CD4-positive, alpha-beta T cell (primary cell): ENCODE measurements around the gene ZNF605. TPM values are rescaled to one million over a fixed set of nuclear protein-coding genes. Genes with fewer than 3 reads are reported as not detected.
"Not testable (repeated sequence)": the region's sequence is repeated elsewhere in the genome, so short reads cannot be mapped to it uniquely, and the experiment has no call there.

Experiments used
- ATAC-seq: fragments of 200-7000 bp; cut with Tn5 transposase; one replicate; pipeline ENCODE4 v1.10.0; 2022; ENCODE audit warnings: mild to moderate bottlenecking; ENCODE audit not compliant: poor library complexity
- CTCF ChIA-PET: fragments of 350-600 bp; sonication (Branson Sonifier 250); formaldehyde crosslinking; loops from one replicate; lab custom pipeline; 2021; ENCODE audit warnings: antibody characterized with exemption, inconsistent platforms; lab: Charles Lee
- POLR2A ChIA-PET: fragments of 350-600 bp; sonication (Branson Sonifier 250); formaldehyde crosslinking; loops from one replicate; lab custom pipeline; 2021; ENCODE audit warnings: antibody characterized with exemption, inconsistent platforms; lab: Charles Lee
- DNase-seq, 14 experiments: peaks; one replicate each; pipeline ENCODE4 v3.0.0-alpha.2; 2013 to 2020; ENCODE audit warnings: mixed read lengths in 2 of 14
- H3K27ac ChIP-seq, 2 donors: one replicate each; pipeline versions ENCODE4 v1.5.1 to v1.7.0; 2013; ENCODE audit warnings: low read length in 2 of 2, low read depth in 1 of 2, mild to moderate bottlenecking in 1 of 2
- H3K27me3 ChIP-seq, 2 experiments: 1 replicate in 1 of 2; 2 replicates in 1 of 2; pipeline versions ENCODE4 v1.6.1 to v1.7.0; 2013; ENCODE audit warnings: low read length in 2 of 2, control low read depth in 1 of 2, mild to moderate bottlenecking in 1 of 2, moderate library complexity in 1 of 2; ENCODE audit not compliant: insufficient read depth in 2 of 2, control insufficient read depth in 1 of 2
- H3K36me3 ChIP-seq: one replicate; pipeline ENCODE4 v1.6.1; 2013; ENCODE audit warnings: low read length, control low read depth; ENCODE audit not compliant: insufficient read depth
- H3K4me1 ChIP-seq: one replicate; pipeline ENCODE4 v1.6.1; 2013; ENCODE audit warnings: low read length, control low read depth; ENCODE audit not compliant: insufficient read depth
- H3K4me3 ChIP-seq: one replicate; pipeline ENCODE4 v1.5.1; 2013; ENCODE audit warnings: mild to moderate bottlenecking, low read length, moderate library complexity
- H3K9me3 ChIP-seq, 2 experiments: 1 replicate in 1 of 2; 2 replicates in 1 of 2; pipeline versions ENCODE4 v1.6.1 to v1.7.0; 2013; ENCODE audit warnings: low read length in 2 of 2, mild to moderate bottlenecking in 2 of 2, control low read depth in 1 of 2, moderate library complexity in 1 of 2; ENCODE audit not compliant: control insufficient read depth in 1 of 2, insufficient read depth in 1 of 2
- H3K27ac Mint-ChIP-seq: one replicate; pipeline ENCODE4 v1.8.0; 2020; ENCODE audit warnings: mixed read lengths
- H3K27me3 Mint-ChIP-seq: one replicate; pipeline ENCODE4 v1.8.0; 2021; ENCODE audit warnings: mixed read lengths
- H3K36me3 Mint-ChIP-seq: one replicate; pipeline ENCODE4 v1.8.0; 2021; ENCODE audit warnings: low read depth, mixed read lengths
- H3K4me1 Mint-ChIP-seq: one replicate; pipeline ENCODE4 v1.8.0; 2021; ENCODE audit warnings: low read depth, mixed read lengths
- H3K4me3 Mint-ChIP-seq: one replicate; pipeline ENCODE4 v1.8.0; 2020; ENCODE audit warnings: mild to moderate bottlenecking, mixed read lengths
- H3K9me3 Mint-ChIP-seq: one replicate; pipeline ENCODE4 v1.8.0; 2020; ENCODE audit warnings: mixed read lengths
- intact Hi-C, 2 experiments: fragments of 100-400 bp; cut with DNase I in 1 of 2; cut with micrococcal nuclease in 1 of 2; formaldehyde crosslinking; loops; one replicate each; pipeline versions ENCODE4 v1.15.1 to v1.9.0; 2023 to 2025; cut with DNase I, micrococcal nuclease
- total RNA-seq, 174 experiments: library from RNA in 2 of 174; stranded (reverse) in 2 of 174; gene quantifications; one replicate each; pipeline ENCODE4 v1.2.3 and lab custom pipeline; 2021 to 2026
- TF ChIP-seq, protein P1 (sequence below): fragments of 200-600 bp; IDR thresholded peaks from one replicate; pipeline ENCODE4 v1.8.0; 2022; ENCODE audit warnings: antibody characterized with exemption, mild to moderate bottlenecking

ZNF605 gene
- total RNA-seq, 2 experiments from 2014 or later, result 5.3 to 5.8 TPM

DNA sequence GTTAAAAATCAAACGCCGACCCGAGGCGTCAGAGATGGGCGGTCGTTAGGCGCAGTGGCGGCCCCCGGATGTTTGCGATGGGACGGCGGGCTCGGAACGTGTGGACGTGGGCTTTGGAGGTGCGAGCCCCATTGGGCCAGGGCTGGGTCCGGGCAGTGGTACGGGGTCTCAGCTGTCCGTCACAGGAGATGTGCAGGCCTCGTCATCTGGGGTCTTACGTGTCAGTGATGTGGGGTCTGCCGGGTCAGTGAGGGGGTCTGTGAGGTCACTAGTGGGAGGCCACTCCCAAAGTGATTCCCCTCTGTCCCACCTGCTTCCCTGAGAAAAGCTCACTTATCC, 47.1 kb downstream of the ZNF605 start:
- intact Hi-C loops, result loop anchor here (2.0 to 5.0 kb wide), 2 partner anchors 172 to 197 kb away; partner anchors contain the start of genes PGAM5 (in 1 of the 2) and ZNF140 (in 1 of the 2)

DNA sequence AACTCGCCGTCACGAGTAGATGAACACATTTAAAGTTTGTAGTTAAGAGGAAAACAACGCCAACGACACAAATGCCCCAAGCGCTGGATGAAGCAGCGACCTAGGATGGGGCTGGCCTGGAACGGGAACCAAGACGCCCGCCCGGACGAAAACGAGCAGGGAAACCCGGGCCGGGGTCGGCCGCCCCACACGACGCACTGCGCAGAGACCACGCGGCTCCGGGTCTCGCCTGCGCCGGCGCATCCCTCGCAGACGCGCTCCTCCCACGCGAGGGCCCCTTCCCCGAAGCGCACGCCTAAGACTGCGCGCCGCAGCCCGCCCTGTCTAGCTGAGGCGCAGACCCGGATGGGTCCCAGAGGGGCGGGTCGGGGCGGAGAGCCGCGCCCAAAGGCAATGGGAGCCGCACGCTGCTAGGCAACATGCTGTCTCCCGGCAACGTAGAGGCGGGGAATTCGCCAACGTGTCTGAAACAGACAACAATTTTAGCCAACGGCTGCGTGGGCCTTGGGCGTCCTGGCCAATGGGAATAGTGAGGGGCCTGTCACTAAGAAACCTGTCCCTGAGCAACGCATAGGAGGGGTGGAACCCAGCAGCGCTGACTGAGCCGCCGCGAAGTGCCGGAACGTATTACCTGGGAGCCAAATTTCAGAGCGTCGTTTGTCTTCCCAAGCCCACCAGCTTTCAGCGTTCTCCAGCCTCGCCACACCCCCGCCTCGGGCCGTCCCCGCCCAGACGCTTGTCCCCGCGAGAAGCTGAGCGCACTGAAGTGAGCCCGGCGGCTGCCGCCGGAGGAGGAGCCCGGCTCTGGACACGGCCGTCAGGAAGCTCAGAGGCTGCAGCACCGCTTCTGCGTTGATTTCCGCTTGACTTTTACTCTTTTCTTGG, 47.7 kb downstream of the ZNF605 start:
- Mint-ChIP-seq H3K36me3 (peaks cover 33% of the 10 kb centered on the region), H3K4me3 (peak overlapping the region; percentile 96), H3K27ac (peak overlapping the region; percentile 94), H3K9me3 (peaks cover 8% of the 10 kb centered on the region), H3K4me1 (peaks cover 26% of the 10 kb centered on the region), H3K27me3 (no peaks in the 10 kb centered on the region)
- CTCF ChIA-PET, result no interaction called here
- TF ChIP-seq, protein P1, sequence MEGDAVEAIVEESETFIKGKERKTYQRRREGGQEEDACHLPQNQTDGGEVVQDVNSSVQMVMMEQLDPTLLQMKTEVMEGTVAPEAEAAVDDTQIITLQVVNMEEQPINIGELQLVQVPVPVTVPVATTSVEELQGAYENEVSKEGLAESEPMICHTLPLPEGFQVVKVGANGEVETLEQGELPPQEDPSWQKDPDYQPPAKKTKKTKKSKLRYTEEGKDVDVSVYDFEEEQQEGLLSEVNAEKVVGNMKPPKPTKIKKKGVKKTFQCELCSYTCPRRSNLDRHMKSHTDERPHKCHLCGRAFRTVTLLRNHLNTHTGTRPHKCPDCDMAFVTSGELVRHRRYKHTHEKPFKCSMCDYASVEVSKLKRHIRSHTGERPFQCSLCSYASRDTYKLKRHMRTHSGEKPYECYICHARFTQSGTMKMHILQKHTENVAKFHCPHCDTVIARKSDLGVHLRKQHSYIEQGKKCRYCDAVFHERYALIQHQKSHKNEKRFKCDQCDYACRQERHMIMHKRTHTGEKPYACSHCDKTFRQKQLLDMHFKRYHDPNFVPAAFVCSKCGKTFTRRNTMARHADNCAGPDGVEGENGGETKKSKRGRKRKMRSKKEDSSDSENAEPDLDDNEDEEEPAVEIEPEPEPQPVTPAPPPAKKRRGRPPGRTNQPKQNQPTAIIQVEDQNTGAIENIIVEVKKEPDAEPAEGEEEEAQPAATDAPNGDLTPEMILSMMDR, result no peak
- H3K4me3 ChIP-seq, result peak overlapping the region; percentile 85
- peaks cover 34% of the 10 kb centered on the region for H3K4me1 ChIP-seq
- peaks cover 2 to 56% of the 10 kb centered on the region in 2 experiments for H3K9me3 ChIP-seq
- H3K27me3 ChIP-seq, result no peaks in the 10 kb centered on the region
- intact Hi-C loops, result loop anchor here (1.0 to 5.0 kb wide), 6 partner anchors 21 to 196 kb away; partner anchors contain the start of genes CHFR (in 1 of the 2), PGAM5 (in 1 of the 2), ZNF140 (in 1 of the 2) and ZNF26 (in 1 of the 2)
- ATAC-seq, result peak; percentile 89
- DNase-seq, result peak; percentile 88 to 99 (median 95)
- peak overlapping the region; percentile 78 to 98 for H3K27ac ChIP-seq
- POLR2A ChIA-PET, result interaction anchor here (0.8 to 2.1 kb wide), 15 partner anchors 11 to 222 kb away, joined by 3 to 24 read pairs (median 4); partner anchors contain the start of genes CHFR, GOLGA3, ZNF10 and ZNF26
- H3K36me3 ChIP-seq, result no peaks in the 10 kb centered on the region

More for the DNA sequence above, 47.1 kb downstream of the ZNF605 start:
- Mint-ChIP-seq H3K4me1 (peaks cover 26% of the 10 kb centered on the region), H3K4me3 (peak overlapping the region; percentile 96), H3K27ac (peak overlapping the region; percentile 94), H3K27me3 (no peaks in the 10 kb centered on the region), H3K36me3 (peaks cover 39% of the 10 kb centered on the region), H3K9me3 (peaks cover 14% of the 10 kb centered on the region)
- no peaks in the 10 kb centered on the region for H3K36me3 ChIP-seq
- peak overlapping the region; percentile 85 for H3K4me3 ChIP-seq
- peak overlapping the region; percentile 78 to 98 for H3K27ac ChIP-seq
- ChIA-PET POLR2A (interaction anchor here (0.8 to 2.1 kb wide), 14 partner anchors 10 to 221 kb away, joined by 3 to 24 read pairs (median 4); partner anchors contain the start of genes CHFR, GOLGA3, ZNF10 and ZNF26), CTCF (no interaction called here)
- no peak for DNase-seq
- H3K9me3 ChIP-seq, result peaks cover 6 to 57% of the 10 kb centered on the region in 2 experiments
- peaks cover 34% of the 10 kb centered on the region for H3K4me1 ChIP-seq
- H3K27me3 ChIP-seq, result no peaks in the 10 kb centered on the region
- ATAC-seq, result no peak
- TF ChIP-seq, protein P1, result no peak

DNA sequence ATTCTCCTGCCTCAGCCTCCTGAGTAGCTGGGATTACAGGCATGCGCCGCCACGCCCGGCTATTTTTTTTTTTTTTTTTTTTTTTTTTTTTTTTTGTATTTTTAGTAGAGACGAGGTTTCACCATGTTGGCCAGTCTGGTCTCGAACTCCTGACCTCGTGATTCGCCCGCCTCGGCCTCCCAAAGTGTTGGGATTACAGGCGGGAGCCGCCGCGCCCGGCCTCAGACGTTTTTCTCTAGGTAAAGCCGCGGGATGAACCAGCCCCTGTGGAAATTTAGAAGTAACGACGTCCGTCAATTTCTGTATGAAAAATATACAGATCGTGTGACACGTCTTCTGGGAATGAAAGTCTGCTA, 48.3 kb downstream of the ZNF605 start:
- H3K4me3 ChIP-seq, result peak overlapping the region; percentile 85
- Mint-ChIP-seq H3K27ac (peak overlapping the region; percentile 94), H3K4me1 (peaks cover 26% of the 10 kb centered on the region), H3K4me3 (peak overlapping the region; percentile 96), H3K36me3 (peaks cover 30% of the 10 kb centered on the region)
- ATAC-seq, DNase-seq, H3K36me3 ChIP-seq, H3K9me3 Mint-ChIP-seq, CTCF ChIA-PET, H3K27me3 ChIP-seq, H3K27me3 Mint-ChIP-seq: not testable (repeated sequence)
- peaks cover 0 to 50% of the 10 kb centered on the region in 2 experiments for H3K9me3 ChIP-seq
- intact Hi-C loops, result loop anchor here (1.0 to 5.0 kb wide), 6 partner anchors 20 to 195 kb away; partner anchors contain the start of genes CHFR (in 1 of the 2), PGAM5 (in 1 of the 2), ZNF140 (in 1 of the 2) and ZNF26 (in 1 of the 2)
- H3K27ac ChIP-seq, result peak overlapping the region in 1 of 2 donors; percentile 78
- H3K4me1 ChIP-seq, result peaks cover 34% of the 10 kb centered on the region
- POLR2A ChIA-PET, result interaction anchor here (1.0 to 2.1 kb wide), 8 partner anchors 11 to 223 kb away, joined by 3 to 24 read pairs (median 12); partner anchors contain the start of genes CHFR, GOLGA3, ZNF10 and ZNF26
